Measurements from ENCODE around the gene MED13L. TPM values are rescaled to one million over a fixed set of nuclear protein-coding genes. Genes with fewer than 3 reads are reported as not detected.

Gene MED13L
- total RNA-seq, 2 experiments from 2014 or later, result 39.5 to 41.8 TPM

DNA sequence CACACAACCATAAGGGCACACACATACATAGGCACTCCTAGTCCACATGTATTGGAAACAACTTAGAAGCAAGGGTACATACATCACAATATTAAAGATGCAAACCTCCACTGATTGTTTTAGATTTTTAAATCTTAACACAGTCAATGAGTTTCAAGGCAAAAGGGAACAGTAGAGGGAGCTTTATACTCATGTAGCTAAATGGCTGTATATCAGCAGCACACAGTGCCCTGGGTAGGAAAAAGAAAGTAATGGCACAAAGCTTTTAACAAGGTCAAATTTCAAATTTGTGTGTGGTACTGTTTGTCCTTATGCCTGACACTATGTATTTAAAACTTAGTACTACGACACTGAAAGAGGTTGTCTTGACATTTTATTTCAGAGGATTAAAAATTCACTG lies 262.0 kb downstream of the MED13L start:
- Mint-ChIP-seq H3K4me1 (ENCODE audit: low read depth) (peaks cover 4% of the 10 kb centered on the region), H3K9me3 (no peaks in the 10 kb centered on the region), H3K27me3 (no peaks in the 10 kb centered on the region), H3K4me3 (no peak overlapping the region), H3K36me3 (ENCODE audit: low read depth) (peaks cover 21% of the 10 kb centered on the region), H3K27ac (peak overlapping the region; percentile 59)
- DNase-seq (no peak), ATAC-seq (peak; percentile 80)
- intact Hi-C loops (cut with micrococcal nuclease), result loop anchor here (10.0 kb wide), 1 partner anchor 219 kb away; no protein-coding TSS in a partner anchor
- TF ChIP-seq, protein P1, sequence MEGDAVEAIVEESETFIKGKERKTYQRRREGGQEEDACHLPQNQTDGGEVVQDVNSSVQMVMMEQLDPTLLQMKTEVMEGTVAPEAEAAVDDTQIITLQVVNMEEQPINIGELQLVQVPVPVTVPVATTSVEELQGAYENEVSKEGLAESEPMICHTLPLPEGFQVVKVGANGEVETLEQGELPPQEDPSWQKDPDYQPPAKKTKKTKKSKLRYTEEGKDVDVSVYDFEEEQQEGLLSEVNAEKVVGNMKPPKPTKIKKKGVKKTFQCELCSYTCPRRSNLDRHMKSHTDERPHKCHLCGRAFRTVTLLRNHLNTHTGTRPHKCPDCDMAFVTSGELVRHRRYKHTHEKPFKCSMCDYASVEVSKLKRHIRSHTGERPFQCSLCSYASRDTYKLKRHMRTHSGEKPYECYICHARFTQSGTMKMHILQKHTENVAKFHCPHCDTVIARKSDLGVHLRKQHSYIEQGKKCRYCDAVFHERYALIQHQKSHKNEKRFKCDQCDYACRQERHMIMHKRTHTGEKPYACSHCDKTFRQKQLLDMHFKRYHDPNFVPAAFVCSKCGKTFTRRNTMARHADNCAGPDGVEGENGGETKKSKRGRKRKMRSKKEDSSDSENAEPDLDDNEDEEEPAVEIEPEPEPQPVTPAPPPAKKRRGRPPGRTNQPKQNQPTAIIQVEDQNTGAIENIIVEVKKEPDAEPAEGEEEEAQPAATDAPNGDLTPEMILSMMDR (IDR thresholded peaks at IDR 0.05), result peak; percentile 36
- CTCF ChIA-PET, result interaction anchor here (1.0 to 1.9 kb wide), 7 partner anchors 18 to 233 kb away, joined by 3 to 7 read pairs (median 4); no protein-coding TSS in a partner anchor
- POLR2A ChIA-PET, result no interaction called here

DNA sequence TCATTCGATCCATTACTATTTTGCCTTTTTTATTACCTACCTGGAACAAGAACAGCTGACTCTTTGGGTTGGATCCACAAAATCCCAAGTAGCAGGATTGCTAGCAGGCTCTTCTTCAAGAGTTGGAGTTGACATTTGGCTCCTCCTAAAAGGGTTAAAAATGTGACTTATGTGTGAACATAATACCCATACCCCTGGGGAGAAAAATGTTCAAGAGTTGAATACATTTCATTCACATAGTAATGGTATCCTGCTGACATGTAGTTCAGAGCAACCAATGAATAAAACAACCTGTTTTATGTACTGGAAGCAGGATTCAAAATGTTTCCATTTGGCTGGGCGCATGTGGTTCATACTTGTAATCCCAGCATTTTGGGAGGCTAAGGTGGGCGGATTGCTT lies 264.7 kb downstream of the MED13L start:
- peaks cover 4% of the 10 kb centered on the region for H3K4me1 Mint-ChIP-seq (ENCODE audit: low read depth)
- no peaks in the 10 kb centered on the region for H3K9me3 Mint-ChIP-seq
- ChIA-PET POLR2A (no interaction called here), CTCF (interaction anchor here (1.0 to 2.1 kb wide), 2 partner anchors 223 to 697 kb away, joined by 3 to 5 read pairs; no protein-coding TSS in a partner anchor)
- intact Hi-C loops (cut with micrococcal nuclease), result loop anchor here (10.0 kb wide), 1 partner anchor 222 kb away; no protein-coding TSS in a partner anchor
- no peak overlapping the region for H3K4me3 Mint-ChIP-seq
- no peaks in the 10 kb centered on the region for H3K27me3 Mint-ChIP-seq
- TF ChIP-seq, protein P1 (IDR thresholded peaks at IDR 0.05), result no peak
- peaks cover 20% of the 10 kb centered on the region for H3K36me3 Mint-ChIP-seq (ENCODE audit: low read depth)
- DNase-seq, result no peak
- ATAC-seq, result no peak
- H3K27ac Mint-ChIP-seq, result no peak overlapping the region

DNA sequence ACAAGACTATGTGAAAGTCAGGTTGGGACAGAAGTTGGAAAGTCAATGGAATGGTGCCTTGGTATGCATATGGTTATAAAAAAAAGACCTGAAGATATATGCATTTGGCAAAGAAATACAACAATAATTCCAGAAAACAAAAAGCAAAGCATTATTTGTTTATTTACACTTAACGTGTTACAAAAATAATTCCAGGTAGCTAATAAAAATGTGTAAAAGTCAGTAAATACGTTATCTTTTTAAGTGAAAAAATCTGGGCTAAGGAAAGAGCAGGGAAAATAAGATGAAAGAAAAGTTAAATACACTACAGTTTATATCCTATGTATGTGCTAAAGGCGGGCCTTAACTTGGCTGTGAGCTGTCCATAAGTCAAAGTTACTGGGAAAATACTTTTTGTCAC lies 266.3 kb downstream of the MED13L start:
- DNase-seq (no peak), ATAC-seq (no peak)
- no peak overlapping the region for H3K4me3 Mint-ChIP-seq
- CTCF ChIA-PET, result interaction anchor here (0.8 to 2.1 kb wide), 3 partner anchors 14 to 225 kb away, joined by 3 to 5 read pairs (median 4); no protein-coding TSS in a partner anchor
- peaks cover 15% of the 10 kb centered on the region for H3K36me3 Mint-ChIP-seq (ENCODE audit: low read depth)
- TF ChIP-seq, protein P1 (IDR thresholded peaks at IDR 0.05), result no peak
- H3K4me1 Mint-ChIP-seq (ENCODE audit: low read depth), result peaks cover 4% of the 10 kb centered on the region
- no peaks in the 10 kb centered on the region for H3K9me3 Mint-ChIP-seq
- no peaks in the 10 kb centered on the region for H3K27me3 Mint-ChIP-seq
- POLR2A ChIA-PET, result no interaction called here
- no peak overlapping the region for H3K27ac Mint-ChIP-seq
- intact Hi-C loops (cut with micrococcal nuclease), result loop anchor here (10.0 kb wide), 1 partner anchor 224 kb away; no protein-coding TSS in a partner anchor

DNA sequence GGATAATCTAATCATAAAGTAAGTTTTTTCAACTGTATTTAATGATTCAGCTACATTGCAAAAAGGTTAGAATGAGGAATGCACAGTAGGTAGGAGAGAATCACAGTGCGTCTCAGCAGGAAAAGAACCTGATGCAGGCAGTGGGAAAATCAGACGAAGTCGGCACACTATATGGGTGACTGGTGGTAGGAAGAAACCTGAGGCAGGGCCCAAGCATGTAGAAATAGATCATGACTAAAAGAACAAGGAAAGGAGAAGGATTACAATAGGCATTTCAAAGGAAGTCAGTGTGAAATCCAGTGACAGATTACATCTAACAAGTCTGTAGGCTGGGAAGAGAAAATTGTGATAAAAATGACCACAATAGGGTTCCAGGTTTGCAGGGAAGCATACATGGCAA lies 267.0 kb downstream of the MED13L start:
- no peak overlapping the region for H3K27ac Mint-ChIP-seq
- no peak for DNase-seq
- ChIA-PET POLR2A (interaction anchor here (0.8 kb wide), 1 partner anchor 34 kb away, joined by 3 read pairs; no protein-coding TSS in a partner anchor), CTCF (interaction anchor here (0.6 to 1.9 kb wide), 2 partner anchors 12 to 14 kb away, joined by 3 to 4 read pairs; no protein-coding TSS in a partner anchor)
- H3K27me3 Mint-ChIP-seq, result no peaks in the 10 kb centered on the region
- TF ChIP-seq, protein P1 (IDR thresholded peaks at IDR 0.05), result no peak
- no peaks in the 10 kb centered on the region for H3K9me3 Mint-ChIP-seq
- ATAC-seq, result no peak
- H3K4me1 Mint-ChIP-seq (ENCODE audit: low read depth), result peaks cover 2% of the 10 kb centered on the region
- no peak overlapping the region for H3K4me3 Mint-ChIP-seq
- peaks cover 19% of the 10 kb centered on the region for H3K36me3 Mint-ChIP-seq (ENCODE audit: low read depth)
- intact Hi-C loops (cut with micrococcal nuclease), result loop anchor here (10.0 kb wide), 1 partner anchor 224 kb away; no protein-coding TSS in a partner anchor

DNA sequence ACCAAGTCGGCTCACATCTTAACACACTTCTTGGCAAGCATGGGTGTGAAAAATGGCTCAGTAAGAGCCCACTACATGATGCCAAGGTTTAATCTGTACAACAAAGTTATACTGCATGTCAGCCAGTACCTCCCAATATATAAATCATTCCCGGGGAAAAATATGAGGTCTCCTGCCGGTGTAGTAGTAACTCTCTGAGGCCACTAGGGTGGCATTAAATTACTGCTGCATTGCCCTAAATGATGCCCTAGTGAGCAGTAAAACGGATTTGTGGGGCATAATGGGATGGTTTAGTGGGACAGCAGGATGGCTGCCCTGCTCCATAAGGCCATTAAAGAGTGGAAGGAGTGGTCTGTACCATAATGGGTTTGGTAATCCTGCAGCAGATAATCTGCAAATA lies 267.7 kb downstream of the MED13L start:
- POLR2A ChIA-PET, result interaction anchor here (0.8 kb wide), 1 partner anchor 33 kb away, joined by 3 read pairs; no protein-coding TSS in a partner anchor
- DNase-seq (no peak), ATAC-seq (no peak)
- Mint-ChIP-seq H3K27ac (no peak overlapping the region), H3K4me3 (no peak overlapping the region), H3K27me3 (no peaks in the 10 kb centered on the region), H3K36me3 (ENCODE audit: low read depth) (peaks cover 13% of the 10 kb centered on the region), H3K9me3 (no peaks in the 10 kb centered on the region), H3K4me1 (ENCODE audit: low read depth) (no peaks in the 10 kb centered on the region)
- TF ChIP-seq, protein P1 (IDR thresholded peaks at IDR 0.05), result peak; percentile 39
- intact Hi-C loops (cut with micrococcal nuclease), result loop anchor here (10.0 kb wide), 1 partner anchor 225 kb away; no protein-coding TSS in a partner anchor
- CTCF ChIA-PET, result interaction anchor here (0.6 to 1.9 kb wide), 2 partner anchors 12 to 13 kb away, joined by 3 to 4 read pairs; no protein-coding TSS in a partner anchor

Data from activated CD8-positive, alpha-beta T cell treated with anti-CD3 and anti-CD28 coated beads for 36 hours (primary cell).